A549 (cell line): Measurements from ENCODE around the gene PHF24. TPM values are rescaled to one million over a fixed set of nuclear protein-coding genes. Genes with fewer than 3 reads are reported as not detected.

Experiments
- ATAC-seq, 2 experiments: fragments of 200-7000 bp in 1 of 2; fragments of >200 bp in 1 of 2; cut with Nextera tagmentation in 1 of 2; cut with Tn5 transposase in 1 of 2; 3 replicates each; pipeline versions ENCODE4 v1.8.0 to v1.9.1; 2018 to 2020; ENCODE audit warnings: mild to moderate bottlenecking in 1 of 2, moderate library complexity in 1 of 2
- CTCF ChIA-PET: fragments of 300-600 bp; sonication (Branson Sonifier 250); formaldehyde crosslinking; extraction: SDS; loops from one replicate; lab custom pipeline; 2021; ENCODE audit warnings: antibody characterized with exemption, inconsistent platforms; lab: Yijun Ruan, JAX
- POLR2A ChIA-PET: fragments of 350-600 bp; formaldehyde crosslinking; extraction: SDS; loops from one replicate; lab custom pipeline; 2021; ENCODE audit warnings: antibody characterized with exemption, inconsistent platforms; lab: Yijun Ruan, JAX
- DNase-seq, 2 experiments: peaks; one replicate each; pipeline versions ENCODE4 v3.0.0 to v3.0.0-alpha.2; 2011 to 2016; ENCODE audit warnings: low read depth in 1 of 2, low spot score in 1 of 2
- FAIRE-seq: peaks from 2 replicates; lab custom pipeline; 2011; peaks lifted over from hg19 to GRCh38; lab: Jason Lieb, UNC
- H3K27ac ChIP-seq, 2 experiments: fragments of >200 bp; sonication (Bioruptor Twin); formaldehyde crosslinking; 3 replicates each; pipeline ENCODE4 v1.5.1; 2016 to 2017
- H3K4me1 ChIP-seq: fragments of >200 bp; sonication (Bioruptor Twin); formaldehyde crosslinking; 3 replicates; pipeline ENCODE4 v1.6.1; 2016
- H3K4me2 ChIP-seq: fragments of >200 bp; sonication (Bioruptor Twin); formaldehyde crosslinking; 3 replicates; pipeline ENCODE4 v1.6.1; 2016
- H3K4me3 ChIP-seq: fragments of >200 bp; sonication (Bioruptor Twin); formaldehyde crosslinking; 3 replicates; pipeline ENCODE4 v1.5.1; 2016
- H3K9me3 ChIP-seq: fragments of >200 bp; sonication (Bioruptor Twin); formaldehyde crosslinking; 3 replicates; pipeline ENCODE4 v1.6.1; 2016
- ATOH8 ChIP-seq: fragments of 250-450 bp; sonication (Bioruptor Pico); IDR thresholded peaks from 2 replicates; pipeline ENCODE4 v1.5.0; 2020; ENCODE audit warnings: low read depth, mild to moderate bottlenecking, moderate library complexity
- CBX8 ChIP-seq: fragments of 200-600 bp; sonication (generic); IDR thresholded peaks from 2 replicates; pipeline ENCODE4 v1.6.1; 2016
- CHD2 ChIP-seq: fragments of 150-350 bp; IDR thresholded peaks from 2 replicates; pipeline ENCODE4 v1.6.1; 2014; ENCODE audit warnings: low read length; ENCODE audit not compliant: partially characterized antibody
- E2F6 ChIP-seq: IDR thresholded peaks from 2 replicates; pipeline ENCODE4 v1.6.1; 2012; ENCODE audit warnings: low read depth, borderline replicate concordance
- EHMT2 ChIP-seq: fragments of 200-600 bp; sonication (generic); IDR thresholded peaks from 2 replicates; pipeline ENCODE4 v1.6.1; 2016; ENCODE audit warnings: antibody characterized with exemption, low read depth, mild to moderate bottlenecking, moderate library complexity
- ELK1 ChIP-seq: fragments of 150-350 bp; IDR thresholded peaks from 2 replicates; pipeline ENCODE4 v1.6.1; 2014; ENCODE audit warnings: low read depth, mild to moderate bottlenecking, low read length
- EP300 ChIP-seq, 2 experiments: fragments of >200 bp; sonication (Bioruptor Twin); formaldehyde crosslinking; IDR thresholded peaks; 2 replicates in 1 of 2; 3 replicates in 1 of 2; pipeline ENCODE4 v1.6.1; 2016 to 2017
- FOSL2 ChIP-seq, 2 experiments: fragments of 450-650 bp in 1 of 2; fragments of >200 bp in 1 of 2; sonication (Bioruptor Twin) in 1 of 2; formaldehyde crosslinking; IDR thresholded peaks; 2 replicates each; pipeline versions ENCODE4 v1.5.0 to v1.6.1; 2016 to 2020; ENCODE audit warnings: mild to moderate bottlenecking in 1 of 2, moderate library complexity in 1 of 2
- HEYL ChIP-seq: fragments of 250-450 bp; sonication (Bioruptor Pico); IDR thresholded peaks from 2 replicates; pipeline ENCODE4 v1.8.0; 2021; ENCODE audit warnings: mild to moderate bottlenecking, moderate library complexity
- HMGXB4 ChIP-seq: fragments of 250-450 bp; sonication (Bioruptor Pico); IDR thresholded peaks from 2 replicates; pipeline ENCODE4 v1.5.0; 2021; ENCODE audit warnings: mild to moderate bottlenecking, moderate library complexity, borderline replicate concordance
- HOXA7 ChIP-seq: fragments of 250-450 bp; sonication (Bioruptor Pico); IDR thresholded peaks from 2 replicates; pipeline ENCODE4 v1.5.0; 2020; ENCODE audit warnings: mild to moderate bottlenecking, moderate library complexity
- KDM5A ChIP-seq: fragments of 200-600 bp; sonication (generic); IDR thresholded peaks from 2 replicates; pipeline ENCODE4 v1.6.1; 2016; ENCODE audit warnings: antibody characterized with exemption, mild to moderate bottlenecking
- MAZ ChIP-seq: fragments of 150-350 bp; IDR thresholded peaks from 2 replicates; pipeline ENCODE4 v1.6.1; 2014; ENCODE audit warnings: antibody characterized with exemption, low read depth, low read length, borderline replicate concordance
- NR3C1 ChIP-seq: fragments of >200 bp; sonication (Bioruptor Twin); formaldehyde crosslinking; IDR thresholded peaks from 3 replicates; pipeline ENCODE4 v1.6.1; 2017
- PBX3 ChIP-seq: IDR thresholded peaks from 2 replicates; pipeline ENCODE4 v1.6.1; 2012
- POLR2AphosphoS2 ChIP-seq: conservative IDR thresholded peaks from 2 replicates; pipeline ENCODE4 v1.6.1; 2012; ENCODE audit warnings: low read length, improper control_type of control experiment, inconsistent platforms
- RCOR1 ChIP-seq: fragments of 150-350 bp; IDR thresholded peaks from 2 replicates; pipeline ENCODE4 v1.6.1; 2014; ENCODE audit warnings: antibody characterized with exemption, low read length, low read depth
- RFX5 ChIP-seq: fragments of 450-650 bp; IDR thresholded peaks from 2 replicates; pipeline ENCODE4 v1.7.1; 2014; ENCODE audit warnings: antibody characterized with exemption, mild to moderate bottlenecking, moderate library complexity
- SMC3 ChIP-seq: fragments of >200 bp; sonication (Bioruptor Twin); formaldehyde crosslinking; IDR thresholded peaks from 3 replicates; pipeline ENCODE4 v1.6.1; 2018; ENCODE audit warnings: inconsistent platforms
- SREBF2 ChIP-seq: fragments of 450-650 bp; IDR thresholded peaks from 2 replicates; pipeline ENCODE4 v1.6.1; 2014; ENCODE audit warnings: mild to moderate bottlenecking, moderate library complexity
- TFCP2L1 ChIP-seq: fragments of 250-450 bp; sonication (Bioruptor Pico); IDR thresholded peaks from 2 replicates; pipeline ENCODE4 v1.5.0; 2021; ENCODE audit warnings: mild to moderate bottlenecking
- TP53 ChIP-seq: fragments of 250-450 bp; sonication (Bioruptor Pico); IDR thresholded peaks from 2 replicates; pipeline ENCODE4 v1.5.0; 2021; ENCODE audit warnings: mild to moderate bottlenecking, moderate library complexity
- ZFP36 ChIP-seq: fragments of 450-650 bp; IDR thresholded peaks from 2 replicates; pipeline ENCODE4 v1.6.1; 2014; ENCODE audit warnings: borderline replicate concordance; ENCODE audit not compliant: partially characterized antibody
- ZNF302 ChIP-seq: fragments of 250-450 bp; sonication (Bioruptor Pico); IDR thresholded peaks from 2 replicates; pipeline ENCODE4 v1.9.0; 2021; ENCODE audit warnings: inconsistent platforms, mild to moderate bottlenecking, moderate library complexity
- WGBS: methylation state at CpG from one replicate; pipeline ENCODE4 v1.1.6; 2017; ENCODE audit errors: missing lambda C conversion rate; 5-methylcytosine and 5-hydroxymethylcytosine counted together
- polyA plus RNA-seq, 4 experiments: library from polyadenylated mRNA; depleted of rRNA in 3 of 4; stranded (reverse); fragments of >200 nt; fragmentation: RNase III in 1 of 4; extraction: RNeasy Plus Mini Kit Qiagen cat#74134 plus additional on column Dnase treatment in 1 of 4; gene quantifications; 2 replicates in 3 of 4; 3 replicates in 1 of 4; pipeline ENCODE4 v1.2.3, GENCODE V29; 2011 to 2017

PHF24 gene
- polyA plus RNA-seq, 2 of the 4 experiments (the other 2 are of a cell fraction) = not detected

GRCh38 chr9:35000535-35001284 is 42.6 kb downstream of the PHF24 start (continued):
- no peak for TF ChIP-seq HOXA7 (CRISPR knock-in tag)
- TF ChIP-seq, all 56 proteins: peak for 0

- CTCF ChIA-PET = interaction anchor here (0.6 to 10.4 kb wide), 6 partner anchors 16 to 103 kb away, joined by 3 to 132 read pairs (median 5); partner anchors contain the start of gene FANCG
- no peak overlapping the region for H3K4me2 ChIP-seq
- no peak for FAIRE-seq
Measured at GRCh38 chr9:35001285-35001677, 43.2 kb downstream of the PHF24 start.

GRCh38 chr9:35001803-35002502 is 43.9 kb downstream of the PHF24 start:
- FAIRE-seq = no peak
- Histone ChIP-seq H3K27ac (no peak overlapping the region), H3K4me1 (peaks cover 5% of the 10 kb centered on the region; the same call in 1 of the 3 replicates), H3K9me3 (no peaks in the 10 kb centered on the region), H3K4me3 (no peak overlapping the region), H3K4me2 (no peak overlapping the region)
- CTCF ChIA-PET = interaction anchor here (0.6 to 10.4 kb wide), 8 partner anchors 8 to 104 kb away, joined by 3 to 132 read pairs (median 4); partner anchors contain the start of gene FANCG
- 76% methylated on average over 2 of the region's 2 CpGs for WGBS
- ATAC-seq = peak in 1 of 2 experiments; percentile 37; a peak in 2 of 6 replicates
- DNase-seq = no peak
- POLR2A ChIA-PET = interaction anchor here (0.9 to 1.4 kb wide), 2 partner anchors 25 to 70 kb away, joined by 3 to 5 read pairs; partner anchors contain the start of gene VCP
- TF ChIP-seq POLR2AphosphoS2 (no peak), MAZ (no peak), TP53 (CRISPR knock-in tag) (no peak), EHMT2 (no peak), ZFP36 (no peak), CHD2 (no peak), HEYL (CRISPR knock-in tag) (no peak), TFCP2L1 (no peak), ATOH8 (CRISPR knock-in tag) (no peak), CBX8 (no peak), EP300 (IDR thresholded peaks at IDR 0.05) (no peak), ZNF302 (CRISPR knock-in tag) (no peak), KDM5A (no peak), ELK1 (no peak)

More at GRCh38 chr9:35001285-35001677, 43.2 kb downstream of the PHF24 start:
- Histone ChIP-seq H3K27ac (no peak overlapping the region), H3K4me1 (peaks cover 5% of the 10 kb centered on the region; the same call in 1 of the 3 replicates), H3K9me3 (no peaks in the 10 kb centered on the region), H3K4me3 (no peak overlapping the region)
- ATAC-seq (peak in 1 of 2 experiments; percentile 15; a peak in 1 of 6 replicates), DNase-seq (no peak)
- TF ChIP-seq ZFP36 = no peak
- TF ChIP-seq SMC3 = no peak
- no peak for TF ChIP-seq EP300 (IDR thresholded peaks at IDR 0.05)
- TF ChIP-seq NR3C1 = no peak
- TF ChIP-seq HMGXB4 (CRISPR knock-in tag) = no peak
- TF ChIP-seq CHD2 = no peak
- no peak for TF ChIP-seq PBX3
- no peak for TF ChIP-seq SREBF2
- no peak for TF ChIP-seq MAZ
- TF ChIP-seq RCOR1 = no peak
- TF ChIP-seq RFX5 = no peak
- no peak for TF ChIP-seq FOSL2 (IDR thresholded peaks at IDR 0.05)
- TF ChIP-seq FOSL2 (CRISPR knock-in tag; IDR thresholded peaks at IDR 0.05) = no peak
- TF ChIP-seq E2F6 = no peak
- no peak for TF ChIP-seq HEYL (CRISPR knock-in tag)
- POLR2A ChIA-PET = interaction anchor here (0.9 to 1.4 kb wide), 2 partner anchors 26 to 71 kb away, joined by 3 to 5 read pairs; partner anchors contain the start of gene VCP
- WGBS = 46% methylated on average over 2 of the region's 2 CpGs
